HK-2 (cell line): ENCODE measurements around the gene NUMB.

ENCODE experiments used
- DNase-seq: peaks from one replicate; pipeline ENCODE4 v3.0.0-alpha.2; 2018; ENCODE audit not compliant: unreplicated experiment

NUMB gene

GRCh38 chr14:73245480-73246325 is 212.6 kb downstream of the NUMB start:
- DNase-seq: no peak

- DNase-seq: no peak
Observed at GRCh38 chr14:73244541-73245290, 213.6 kb downstream of the NUMB start.

GRCh38 chr14:73243748-73244147 is 214.6 kb downstream of the NUMB start:
- DNase-seq: no peak

GRCh38 chr14:73243341-73243740 is 215.0 kb downstream of the NUMB start:
- no peak for DNase-seq

- peak; percentile 51 for DNase-seq
Observed at GRCh38 chr14:73242357-73242901, 215.9 kb downstream of the NUMB start.

GRCh38 chr14:73241481-73242165 is 216.7 kb downstream of the NUMB start:
- DNase-seq: peak; percentile 92

GRCh38 chr14:73240816-73241480 is 217.4 kb downstream of the NUMB start:
- DNase-seq: no peak

- no peak for DNase-seq
Observed at GRCh38 chr14:73239393-73240241, 218.7 kb downstream of the NUMB start.

GRCh38 chr14:73238941-73239340 is 219.4 kb downstream of the NUMB start:
- DNase-seq: no peak

GRCh38 chr14:73238424-73238852 is 219.9 kb downstream of the NUMB start:
- peak; percentile 62 for DNase-seq

- DNase-seq: peak; percentile 35
Observed at GRCh38 chr14:73237786-73238423, 220.4 kb downstream of the NUMB start.

GRCh38 chr14:73237219-73237785 is 221.0 kb downstream of the NUMB start, which contains the start of gene PAPLN:
TSS of gene PAPLN (plus strand) at chr14:73237506. CDS start at chr14:73239779, 2,273 bp downstream.
- DNase-seq: peak; percentile 90

GRCh38 chr14:73236752-73237218 is 221.6 kb downstream of the NUMB start:
- DNase-seq: no peak

- DNase-seq: no peak
Observed at GRCh38 chr14:73236157-73236556, 222.2 kb downstream of the NUMB start.

GRCh38 chr14:73235531-73236155 is 222.7 kb downstream of the NUMB start:
- DNase-seq: no peak

- DNase-seq: no peak
Observed at GRCh38 chr14:73234586-73235394, 223.6 kb downstream of the NUMB start.

- no peak for DNase-seq
Observed at GRCh38 chr14:73234029-73234428, 224.3 kb downstream of the NUMB start.

GRCh38 chr14:73233564-73233963 is 224.8 kb downstream of the NUMB start:
- DNase-seq: no peak
